ENCODE results near the gene TCEA2. TPM values are rescaled to one million over a fixed set of nuclear protein-coding genes. Genes with fewer than 3 reads are reported as not detected.

TCEA2 gene
- total RNA-seq, 6 experiments from 2014 or later, result 14.8 to 45.6 (median 28.6) TPM

- ATAC-seq (no peak), DNase-seq (no peak)
- Histone ChIP-seq H3K27me3 (no peaks in the 10 kb centered on the region), H3K9me3 (no peaks in the 10 kb centered on the region), H3K27ac (no peak overlapping the region), H3K36me3 (peaks cover 0 to 16% (median 0%) of the 10 kb centered on the region in 4 donors), H3K4me1 (peaks cover 0 to 23% (median 8%) of the 10 kb centered on the region in 4 donors), H3K4me3 (no peak overlapping the region)
- intact Hi-C loops (cut with DNase I), result no loop called here
- TF ChIP-seq CTCF (IDR thresholded peaks at IDR 0.05) (no peak), POLR2A (IDR thresholded peaks at IDR 0.05) (no peak)
- WGBS (ENCODE audit: insufficient coverage, low coverage, low lambda C conversion rate, missing lambda C conversion rate), result 90% methylated on average over 6 of the region's 31 CpGs
Measured at GRCh38 chr20:64070244-64070993, 7.4 kb downstream of the TCEA2 start.

DNA sequence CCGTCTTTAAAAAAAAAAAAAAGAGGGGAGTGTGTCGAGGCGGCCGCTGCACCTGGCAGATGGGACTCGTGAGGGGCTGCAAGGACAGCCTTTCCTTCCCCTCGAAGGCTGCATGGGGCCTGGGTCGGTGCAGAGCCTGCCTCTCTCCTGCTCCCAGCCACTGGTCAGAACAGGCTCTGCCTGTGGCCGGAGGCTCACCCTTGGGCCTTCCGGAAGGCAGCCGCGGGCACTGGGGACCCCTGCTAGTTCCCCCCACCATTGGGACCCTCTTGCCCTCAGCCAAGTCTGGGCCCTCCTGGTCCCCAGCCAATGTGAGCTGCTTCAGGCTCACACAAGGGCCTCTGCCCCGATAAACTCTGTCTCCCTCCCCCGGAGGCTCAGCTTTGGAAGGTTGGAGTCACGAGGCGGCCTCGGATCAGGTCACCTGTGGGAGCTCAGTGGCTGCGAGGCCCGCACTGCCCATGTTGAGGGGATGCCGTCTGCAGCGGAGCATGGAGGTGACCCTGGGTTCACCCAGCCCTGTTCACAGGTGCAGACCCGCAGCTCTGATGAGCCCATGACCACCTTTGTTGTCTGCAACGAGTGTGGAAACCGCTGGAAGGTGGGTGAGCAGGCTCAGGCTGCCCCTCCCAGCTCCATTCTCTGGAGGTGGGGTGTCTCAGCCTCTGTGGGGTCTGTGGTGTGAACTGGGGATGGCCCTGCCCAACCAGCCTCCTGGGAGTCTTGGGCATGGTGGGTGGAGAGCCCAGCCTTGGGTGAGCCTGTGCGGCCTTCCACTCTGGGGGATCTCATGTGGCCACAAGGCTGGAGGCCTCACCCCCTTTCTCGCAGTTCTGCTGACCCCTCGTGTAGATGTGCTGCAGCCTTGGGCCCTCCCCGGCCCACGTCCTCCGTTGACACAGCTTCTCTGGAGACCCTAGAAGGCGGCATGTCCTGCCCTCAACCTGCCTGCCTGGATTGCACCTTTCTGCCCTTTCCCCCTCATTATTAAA, 8.6 kb downstream of the TCEA2 start:
- ATAC-seq, result no peak
- H3K9me3 ChIP-seq, result no peaks in the 10 kb centered on the region
- no peaks in the 10 kb centered on the region for H3K27me3 ChIP-seq
- intact Hi-C loops (cut with DNase I), result no loop called here
- peaks cover 0 to 16% (median 0%) of the 10 kb centered on the region in 4 donors for H3K36me3 ChIP-seq
- H3K4me3 ChIP-seq, result no peak overlapping the region
- TF ChIP-seq CTCF (IDR thresholded peaks at IDR 0.05) (no peak), POLR2A (IDR thresholded peaks at IDR 0.05) (no peak)
- DNase-seq, result no peak
- no peak overlapping the region for H3K27ac ChIP-seq
- WGBS (ENCODE audit: insufficient coverage, low coverage, low lambda C conversion rate, missing lambda C conversion rate), result 80% methylated on average over 3 of the region's 30 CpGs
- peaks cover 0 to 11% (median 2%) of the 10 kb centered on the region in 4 donors for H3K4me1 ChIP-seq

DNA sequence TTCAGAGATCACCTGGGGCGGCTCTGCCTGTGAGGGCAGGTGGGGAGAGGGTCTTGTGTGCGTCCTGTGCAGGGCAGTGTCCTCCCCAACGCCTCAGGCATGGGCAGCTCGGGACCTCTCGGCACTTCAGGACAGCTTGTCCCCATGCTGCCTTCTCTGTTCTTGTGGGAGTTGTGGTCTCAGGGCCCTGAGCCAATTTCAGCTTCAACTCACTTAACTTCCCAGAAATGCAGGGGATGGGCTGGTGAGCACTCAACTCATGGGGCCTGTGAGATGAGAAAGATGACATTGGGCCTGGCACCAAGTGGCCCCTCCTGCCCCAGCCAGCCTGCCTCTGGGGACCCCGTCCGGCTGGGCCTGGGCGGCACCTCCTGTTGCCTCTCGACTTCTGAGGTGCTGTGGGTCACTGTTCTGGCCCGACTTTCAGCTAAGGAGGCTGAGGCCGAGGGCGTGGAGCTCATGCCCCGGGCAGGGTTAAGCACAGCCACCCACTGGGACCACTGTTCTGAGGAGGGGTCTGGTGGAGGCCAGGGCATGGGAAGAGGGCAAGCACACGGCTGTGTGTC, 9.6 kb downstream of the TCEA2 start:
- H3K4me1 ChIP-seq, result peaks cover 0 to 1% (median 0%) of the 10 kb centered on the region in 4 donors
- WGBS (ENCODE audit: insufficient coverage, low coverage, low lambda C conversion rate, missing lambda C conversion rate), result 67% methylated on average over 1 of the region's 14 CpGs
- no peak overlapping the region for H3K4me3 ChIP-seq
- no peak for TF ChIP-seq CTCF (IDR thresholded peaks at IDR 0.05)
- TF ChIP-seq POLR2A (IDR thresholded peaks at IDR 0.05), result no peak
- DNase-seq (no peak), ATAC-seq (no peak)
- H3K27ac ChIP-seq, result no peak overlapping the region
- intact Hi-C loops (cut with DNase I), result no loop called here
- H3K9me3 ChIP-seq, result no peaks in the 10 kb centered on the region
- H3K36me3 ChIP-seq, result peaks cover 0 to 16% (median 0%) of the 10 kb centered on the region in 4 donors
- H3K27me3 ChIP-seq, result no peaks in the 10 kb centered on the region

- Histone ChIP-seq H3K36me3 (peaks cover 0 to 16% (median 0%) of the 10 kb centered on the region in 4 donors), H3K9me3 (no peaks in the 10 kb centered on the region), H3K27me3 (no peaks in the 10 kb centered on the region), H3K27ac (no peak overlapping the region), H3K4me1 (no peaks in the 10 kb centered on the region), H3K4me3 (no peak overlapping the region)
- WGBS (ENCODE audit: insufficient coverage, low coverage, low lambda C conversion rate, missing lambda C conversion rate), result 100% methylated on average over 1 of the region's 37 CpGs
- intact Hi-C loops (cut with DNase I), result no loop called here
- ATAC-seq (no peak), DNase-seq (no peak)
- TF ChIP-seq POLR2A (IDR thresholded peaks at IDR 0.05) (no peak), CTCF (IDR thresholded peaks at IDR 0.05) (no peak)
Measured at GRCh38 chr20:64073476-64074183, 10.6 kb downstream of the TCEA2 start.
